Epithelial cell of esophagus (primary cell): ENCODE results near the gene MANBA.
A peak's percentile ranks its signal among the peaks of the same experiment; 100 is the strongest.

Experiments
- DNase-seq: peaks from one replicate; pipeline ENCODE4 v3.0.0; 2010; ENCODE audit warnings: low read depth
- H3K4me3 ChIP-seq: 2 replicates; pipeline ENCODE4 v1.5.1; 2011; ENCODE audit warnings: mild to moderate bottlenecking, low read length, control low read depth
- TF ChIP-seq, protein P1 (sequence below): IDR thresholded peaks from 2 replicates; pipeline ENCODE4 v1.5.1; 2011; ENCODE audit warnings: low read depth, mild to moderate bottlenecking, low read length, control low read depth, inconsistent platforms; ENCODE audit not compliant: insufficient read depth; ENCODE audit errors: missing control alignments

The MANBA gene

DNA sequence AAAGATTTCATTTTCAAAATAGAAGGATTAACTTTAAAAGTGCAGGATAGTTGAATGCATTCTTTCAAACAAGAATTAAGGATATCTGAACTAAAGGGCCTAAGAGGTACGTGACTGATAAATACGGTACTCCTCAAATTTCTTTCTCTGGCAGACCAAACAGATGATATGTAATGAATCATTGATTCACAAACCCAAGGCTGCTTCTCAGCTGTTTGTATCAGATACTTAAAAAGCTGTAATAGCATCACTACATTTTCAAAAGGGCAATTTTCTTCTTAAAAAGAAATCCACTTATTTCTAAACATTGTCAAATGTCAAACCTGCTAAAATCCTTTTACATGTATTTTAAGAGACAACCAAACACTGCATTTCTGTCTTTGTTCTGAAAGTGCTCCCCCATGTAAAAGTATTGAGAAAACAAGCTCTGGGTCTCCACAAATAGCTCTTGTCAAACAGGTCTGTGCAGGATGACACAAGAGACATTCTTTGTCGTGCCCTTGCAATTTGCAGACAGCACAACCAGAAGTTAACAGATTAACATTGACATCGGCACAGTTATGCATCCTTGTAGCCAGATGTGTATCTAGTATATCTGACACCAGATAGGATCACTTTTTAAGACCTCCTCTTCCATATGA lies 82.0 kb downstream of the MANBA start:
- DNase-seq: peak; percentile 88
- TF ChIP-seq, protein P1, sequence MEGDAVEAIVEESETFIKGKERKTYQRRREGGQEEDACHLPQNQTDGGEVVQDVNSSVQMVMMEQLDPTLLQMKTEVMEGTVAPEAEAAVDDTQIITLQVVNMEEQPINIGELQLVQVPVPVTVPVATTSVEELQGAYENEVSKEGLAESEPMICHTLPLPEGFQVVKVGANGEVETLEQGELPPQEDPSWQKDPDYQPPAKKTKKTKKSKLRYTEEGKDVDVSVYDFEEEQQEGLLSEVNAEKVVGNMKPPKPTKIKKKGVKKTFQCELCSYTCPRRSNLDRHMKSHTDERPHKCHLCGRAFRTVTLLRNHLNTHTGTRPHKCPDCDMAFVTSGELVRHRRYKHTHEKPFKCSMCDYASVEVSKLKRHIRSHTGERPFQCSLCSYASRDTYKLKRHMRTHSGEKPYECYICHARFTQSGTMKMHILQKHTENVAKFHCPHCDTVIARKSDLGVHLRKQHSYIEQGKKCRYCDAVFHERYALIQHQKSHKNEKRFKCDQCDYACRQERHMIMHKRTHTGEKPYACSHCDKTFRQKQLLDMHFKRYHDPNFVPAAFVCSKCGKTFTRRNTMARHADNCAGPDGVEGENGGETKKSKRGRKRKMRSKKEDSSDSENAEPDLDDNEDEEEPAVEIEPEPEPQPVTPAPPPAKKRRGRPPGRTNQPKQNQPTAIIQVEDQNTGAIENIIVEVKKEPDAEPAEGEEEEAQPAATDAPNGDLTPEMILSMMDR: no peak
- no peak overlapping the region for H3K4me3 ChIP-seq

DNA sequence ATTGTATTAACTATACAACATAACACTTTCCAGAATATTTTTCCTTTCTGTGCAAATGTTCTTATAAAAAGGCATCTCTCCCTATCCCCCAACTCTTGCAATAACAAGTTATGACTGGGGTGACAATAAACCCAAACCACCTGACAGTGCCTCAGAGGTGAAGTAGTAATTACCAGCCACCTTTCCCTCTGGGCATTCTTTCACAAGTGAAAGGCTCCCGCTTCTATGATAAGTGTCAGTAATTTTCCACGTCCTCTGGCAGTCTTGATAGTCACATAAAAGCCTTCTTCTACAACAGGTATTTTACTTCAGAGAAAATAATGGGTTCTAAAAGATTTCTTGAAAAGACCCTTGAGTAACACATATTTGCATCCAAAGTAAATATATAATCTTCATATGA lies 82.7 kb downstream of the MANBA start:
- H3K4me3 ChIP-seq: no peak overlapping the region
- TF ChIP-seq, protein P1: no peak

DNA sequence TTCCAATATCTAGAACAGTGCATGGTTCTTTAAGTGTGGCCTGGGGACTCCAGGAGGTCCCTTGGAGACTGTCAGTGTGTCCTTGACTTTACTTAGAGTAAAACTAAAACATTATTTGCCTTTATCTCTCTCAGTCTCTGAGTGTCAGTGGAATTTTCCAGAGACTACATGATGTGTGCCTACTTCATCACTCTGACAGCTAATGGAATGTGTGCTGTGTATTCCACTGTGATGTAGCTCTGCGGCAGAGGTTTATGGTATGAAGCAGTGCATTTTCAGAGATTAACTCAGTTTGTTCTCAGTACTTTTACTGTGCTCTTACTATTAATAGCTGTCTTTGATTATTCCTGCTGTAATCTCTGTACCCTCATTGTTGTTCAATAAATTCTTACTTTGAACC lies 85.6 kb downstream of the MANBA start:
- no peak for DNase-seq
- no peak overlapping the region for H3K4me3 ChIP-seq
- TF ChIP-seq, protein P1: no peak

More for the DNA sequence above, 82.7 kb downstream of the MANBA start:
- DNase-seq: peak; percentile 70

DNA sequence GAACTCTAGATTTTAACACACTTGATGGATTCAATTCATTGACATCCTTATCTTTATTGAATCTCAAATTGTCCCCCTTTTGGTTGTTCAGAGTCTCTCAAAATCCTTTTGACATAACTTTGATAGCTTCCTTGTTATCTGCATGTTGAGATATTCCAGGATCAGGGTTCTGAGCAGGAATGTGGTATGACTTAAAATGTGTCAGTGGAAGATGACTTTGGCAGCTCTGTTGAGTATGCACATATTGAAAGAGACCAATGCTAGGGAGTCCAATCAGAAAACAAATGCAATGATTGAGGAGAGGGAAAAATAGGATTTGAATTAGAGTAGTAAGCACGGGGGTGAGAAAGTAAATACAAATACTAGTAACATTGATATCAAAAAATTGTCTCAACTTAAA lies 93.8 kb downstream of the MANBA start:
- no peak overlapping the region for H3K4me3 ChIP-seq
- TF ChIP-seq, protein P1: no peak
- DNase-seq: no peak

DNA sequence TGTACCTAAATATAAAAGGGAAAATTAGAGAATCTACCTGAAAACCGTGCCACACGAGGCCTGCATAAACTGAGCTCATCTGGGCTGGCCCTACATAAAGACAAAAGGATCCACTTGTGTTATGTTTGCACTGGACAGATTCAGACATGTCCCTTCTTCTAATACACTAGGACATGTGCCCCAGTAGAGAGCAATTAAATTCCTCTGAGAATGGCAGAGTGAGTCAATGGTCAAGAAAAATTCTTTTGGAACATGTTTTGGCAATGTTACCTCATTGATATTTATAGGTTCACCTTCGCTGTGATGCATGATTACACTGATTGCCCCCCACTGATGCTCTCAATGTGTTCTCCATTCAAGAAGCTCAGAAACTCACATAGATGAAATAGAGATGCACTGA lies 95.2 kb downstream of the MANBA start:
- no peak overlapping the region for H3K4me3 ChIP-seq
- TF ChIP-seq, protein P1: no peak
- DNase-seq: peak; percentile 92

DNA sequence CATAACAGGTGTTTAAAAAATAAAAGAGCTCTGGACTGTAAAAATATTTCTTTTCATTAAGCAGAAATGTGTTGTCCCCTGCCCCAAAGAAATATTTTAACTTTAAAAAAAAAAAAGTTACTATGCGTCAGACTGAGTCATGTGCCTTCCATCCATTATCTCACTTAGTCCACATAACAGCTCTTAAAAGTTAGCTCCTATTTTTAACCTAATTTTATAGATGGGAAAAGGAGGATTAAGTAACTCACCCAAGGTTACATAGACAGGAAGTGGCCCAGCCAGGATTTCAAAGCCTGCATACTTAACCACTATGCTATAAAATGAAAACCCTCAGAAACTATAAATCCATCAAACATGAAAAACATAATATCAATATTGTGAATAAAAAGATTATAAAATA lies 97.7 kb downstream of the MANBA start:
- TF ChIP-seq, protein P1: no peak
- DNase-seq: peak; percentile 62
- H3K4me3 ChIP-seq: no peak overlapping the region

DNA sequence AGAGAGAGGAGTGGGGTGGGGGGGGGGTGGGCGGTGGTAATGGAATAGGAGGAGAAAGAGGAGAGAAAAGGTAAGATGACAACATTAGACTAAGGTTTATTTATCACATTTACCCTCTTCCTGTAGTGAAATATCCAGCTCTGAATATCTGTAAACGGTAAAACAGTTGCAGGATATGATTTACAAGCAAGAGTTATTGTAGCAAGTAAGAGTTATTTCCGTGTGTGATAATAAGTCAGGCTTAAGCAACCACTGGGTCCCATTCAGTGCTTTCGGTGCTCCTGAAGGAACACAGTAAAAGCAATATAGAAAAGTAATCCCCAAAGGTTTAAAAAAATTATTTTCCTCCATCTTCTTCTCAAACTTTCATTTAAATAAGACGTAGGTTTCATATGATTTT lies 103.6 kb downstream of the MANBA start:
- DNase-seq: no peak
- TF ChIP-seq, protein P1: no peak
- no peak overlapping the region for H3K4me3 ChIP-seq
